Adrenal gland (tissue), 12 donors: ENCODE measurements around the gene SLC2A13. TPM values are rescaled to one million over a fixed set of nuclear protein-coding genes. Genes with fewer than 3 reads are reported as not detected.
A peak's percentile ranks its signal among the peaks of the same experiment; 100 is the strongest.

Experiments
- DNase-seq, 7 donors: peaks; one replicate each; pipeline ENCODE4 v3.0.0-alpha.2; 2019 to 2020
- H3K27ac ChIP-seq, 5 donors: fragments of 200-600 bp; sonication (generic) in 4 of 5; 1 replicate in 3 of 5; 2 replicates in 2 of 5; pipeline versions ENCODE4 v1.5.1 to v1.8.0; 2016 to 2020; ENCODE audit warnings: mild to moderate bottlenecking in 1 of 5
- H3K27me3 ChIP-seq: fragments of 200-600 bp; 2 replicates; pipeline ENCODE4 v1.8.0; 2021
- H3K36me3 ChIP-seq, 2 donors: fragments of 200-600 bp; replicated peaks in 1 of 2; 1 replicate in 1 of 2; 2 replicates in 1 of 2; pipeline versions ENCODE4 v1.5.1 to v1.8.0; 2018 to 2022
- H3K4me1 ChIP-seq, 2 donors: fragments of 200-600 bp; replicated peaks in 1 of 2; 1 replicate in 1 of 2; 2 replicates in 1 of 2; pipeline versions ENCODE4 v1.5.1 to v1.8.0; 2018 to 2021
- H3K4me3 ChIP-seq, 4 donors: fragments of 200-600 bp; sonication (generic) in 3 of 4; one replicate each; pipeline ENCODE4 v1.5.1; 2016 to 2018
- H3K9me3 ChIP-seq, 3 donors: fragments of 200-600 bp; sonication (generic) in 1 of 3; replicated peaks in 1 of 3; 1 replicate in 2 of 3; 2 replicates in 1 of 3; pipeline versions ENCODE4 v1.5.1 to v1.8.0; 2016 to 2021
- POLR2A ChIP-seq, 2 donors: fragments of 450-650 bp; IDR thresholded peaks; one replicate each; pipeline ENCODE4 v1.6.1; 2017; ENCODE audit warnings: antibody characterized with exemption in 2 of 2, mild to moderate bottlenecking in 2 of 2, moderate library complexity in 1 of 2
- WGBS, 4 donors: extraction: QIAGEN DNeasy Blood & Tissue Kit in 2 of 4; methylation state at CpG; one replicate each; pipeline versions ENCODE4 v1.1.5 to v1.1.7; 2013 to 2017; 5-methylcytosine and 5-hydroxymethylcytosine counted together
- intact Hi-C, 2 donors: fragments of 100-400 bp; cut with DNase I; formaldehyde crosslinking; loops; one replicate each; pipeline versions ENCODE4 v1.14.1 to v1.15.0; 2022 to 2023
- polyA plus RNA-seq, 3 donors: library from polyadenylated mRNA; stranded (reverse); fragments of 200-250 nt in 2 of 3; fragments of 350-450 nt in 1 of 3; fragmentation: Illumina TruSeq in 1 of 3; extraction: RNeasy Lipid Tissue Mini Kit (QIAGEN cat#74804) in 1 of 3; gene quantifications; one replicate each; pipeline ENCODE4 v1.2.3, GENCODE V29; 2013 to 2014
- total RNA-seq, 9 donors: library from RNA; depleted of rRNA in 4 of 9; stranded (reverse); fragments of >200 nt in 4 of 9; fragments of 120-200 nt in 1 of 9; fragmentation: NEBNext Ultra II Directional in 1 of 9; extraction: Animal tissue kit (Norgen Biotek cat#: 25700) in 1 of 9; gene quantifications; one replicate each; pipeline versions ENCODE4 v1.1.0 to v1.2.4, GENCODE V29; 2013 to 2023
- TF ChIP-seq, protein P1 (sequence below), 6 experiments: fragments of 450-650 bp in 4 of 6; fragments of 200-600 bp in 2 of 6; sonication (generic) in 1 of 6; IDR thresholded peaks; 1 replicate in 5 of 6; 2 replicates in 1 of 6; pipeline versions ENCODE4 v1.5.1 to v1.8.0; 2016 to 2021; ENCODE audit warnings: antibody characterized with exemption in 6 of 6, mild to moderate bottlenecking in 2 of 6, moderate library complexity in 1 of 6
- donor health status: healthy with polysubstance abuse.
- donor health status: Bipolar disorder and iron deficiency.
- donor health status: DM: yes; HTN: yes; CAD: no.
- donor health status: DM: no; HTN: no; CAD: no.
- donor health status: DM: no; HTN: no; CAD: no.
- donor health status: DM: yes; HTN: yes; CAD: no.

The SLC2A13 gene
- total and polyA plus RNA-seq, 12 donors, result 3.5 to 49.1 (median 27.0) TPM

DNA sequence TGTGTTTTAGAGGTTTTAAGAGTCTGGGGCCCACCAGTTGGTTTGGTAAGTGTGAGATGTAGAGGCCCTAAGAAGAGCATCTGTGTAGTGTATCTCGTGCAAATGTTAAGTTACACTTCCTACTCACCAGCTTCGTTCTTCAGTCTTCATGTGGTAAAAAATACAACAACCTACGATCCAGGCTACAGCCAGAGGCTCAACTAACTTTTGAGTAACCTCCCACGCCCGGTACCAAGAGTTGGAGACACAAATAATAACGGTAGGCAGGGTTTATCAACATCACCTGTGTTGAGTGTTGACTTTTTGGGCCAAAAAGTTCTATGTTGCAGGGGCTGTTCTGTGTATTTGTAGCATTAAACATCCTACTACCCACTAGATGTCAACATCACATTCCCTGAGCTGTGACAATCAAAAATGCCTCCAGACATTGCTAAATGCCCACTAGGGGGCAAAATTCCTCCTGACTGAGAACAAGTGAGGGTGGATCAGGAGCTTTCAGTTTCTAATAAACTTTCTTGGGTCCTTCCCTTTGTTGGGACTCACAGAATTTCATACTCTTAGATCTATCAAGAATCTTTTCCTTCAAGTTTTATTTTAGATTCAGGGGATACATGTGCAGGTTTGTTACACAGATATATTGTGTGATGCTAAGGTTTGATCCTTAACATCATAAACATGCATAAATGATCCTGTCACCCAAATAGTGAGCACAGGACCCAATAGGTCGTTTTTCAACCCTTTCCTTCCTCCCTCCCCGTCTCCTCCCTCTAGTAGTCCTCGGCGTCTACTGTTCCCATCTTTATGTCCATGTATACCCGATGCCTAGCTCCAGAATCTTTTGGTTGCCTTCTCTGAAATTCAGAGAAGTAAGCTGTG, 94.7 kb downstream of the SLC2A13 start:
- H3K9me3 ChIP-seq, result no peaks in the 10 kb centered on the region
- peak; percentile 44 to 83 (median 66) for DNase-seq
- H3K4me1 ChIP-seq, result peaks cover 0 to 17% of the 10 kb centered on the region in 2 donors
- H3K4me3 ChIP-seq, result peak overlapping the region in 1 of 4 donors; percentile 43
- no peaks in the 10 kb centered on the region for H3K36me3 ChIP-seq
- intact Hi-C loops, result loop anchor here (5.0 kb wide), 1 partner anchor 96 kb away; the partner anchor contains the start of gene SLC2A13 (in 2 of the 2)
- H3K27me3 ChIP-seq, result no peaks in the 10 kb centered on the region
- H3K27ac ChIP-seq, result peak overlapping the region in 1 of 5 donors; percentile 15
- 56 to 62% (median 59%) methylated on average over 11 of the region's 11 CpGs for WGBS, 4 donors
- TF ChIP-seq, protein P1, sequence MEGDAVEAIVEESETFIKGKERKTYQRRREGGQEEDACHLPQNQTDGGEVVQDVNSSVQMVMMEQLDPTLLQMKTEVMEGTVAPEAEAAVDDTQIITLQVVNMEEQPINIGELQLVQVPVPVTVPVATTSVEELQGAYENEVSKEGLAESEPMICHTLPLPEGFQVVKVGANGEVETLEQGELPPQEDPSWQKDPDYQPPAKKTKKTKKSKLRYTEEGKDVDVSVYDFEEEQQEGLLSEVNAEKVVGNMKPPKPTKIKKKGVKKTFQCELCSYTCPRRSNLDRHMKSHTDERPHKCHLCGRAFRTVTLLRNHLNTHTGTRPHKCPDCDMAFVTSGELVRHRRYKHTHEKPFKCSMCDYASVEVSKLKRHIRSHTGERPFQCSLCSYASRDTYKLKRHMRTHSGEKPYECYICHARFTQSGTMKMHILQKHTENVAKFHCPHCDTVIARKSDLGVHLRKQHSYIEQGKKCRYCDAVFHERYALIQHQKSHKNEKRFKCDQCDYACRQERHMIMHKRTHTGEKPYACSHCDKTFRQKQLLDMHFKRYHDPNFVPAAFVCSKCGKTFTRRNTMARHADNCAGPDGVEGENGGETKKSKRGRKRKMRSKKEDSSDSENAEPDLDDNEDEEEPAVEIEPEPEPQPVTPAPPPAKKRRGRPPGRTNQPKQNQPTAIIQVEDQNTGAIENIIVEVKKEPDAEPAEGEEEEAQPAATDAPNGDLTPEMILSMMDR (IDR thresholded peaks at IDR 0.05), result peak in 5 of 6 experiments; percentile 72 to 86 (median 77)
- TF ChIP-seq POLR2A (IDR thresholded peaks at IDR 0.05), result no peak

DNA sequence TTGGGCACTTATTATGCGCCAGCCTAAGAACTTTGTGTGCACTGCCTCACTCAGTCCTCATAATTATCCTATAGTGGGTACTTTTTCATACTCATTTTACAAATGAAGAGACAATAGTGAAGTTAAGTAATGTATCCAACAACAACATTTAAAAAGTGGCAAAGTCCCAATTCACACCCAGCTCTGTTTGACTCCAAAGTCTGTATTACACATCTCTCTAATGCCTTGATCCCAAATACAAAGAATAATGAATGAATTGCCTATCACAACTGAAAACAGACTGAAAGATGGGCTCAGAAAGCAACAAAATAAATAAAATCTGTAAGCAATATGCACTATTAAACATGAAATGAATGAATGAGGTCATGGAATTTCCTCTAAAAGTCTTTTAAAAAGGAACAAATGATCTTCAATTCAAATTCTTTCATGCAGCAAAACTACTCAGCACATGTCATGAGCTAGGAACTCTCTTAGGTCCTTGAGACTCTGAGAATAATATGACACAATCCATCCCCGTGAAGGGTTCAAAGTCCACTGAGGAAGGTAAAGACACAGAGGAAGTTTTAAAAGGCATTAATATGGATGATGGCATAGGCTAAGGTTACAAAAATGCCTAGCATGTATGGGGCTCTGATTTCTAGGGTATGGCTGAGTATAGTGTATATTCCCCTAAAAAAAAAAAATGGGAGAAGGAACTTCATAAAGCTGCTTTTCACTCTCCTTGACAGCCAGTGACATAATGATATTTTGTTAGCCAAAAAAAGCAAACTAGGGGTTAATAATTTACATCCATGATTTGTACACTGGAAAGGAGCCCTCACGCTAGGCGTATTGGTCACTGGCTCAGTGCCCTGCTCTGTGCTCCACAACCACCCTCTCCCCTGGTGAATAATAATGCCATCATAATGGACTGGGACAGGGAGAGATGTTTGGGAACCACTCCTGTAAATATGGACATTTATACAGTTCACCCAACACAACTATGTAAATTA, 103.4 kb downstream of the SLC2A13 start:
- H3K9me3 ChIP-seq, result no peaks in the 10 kb centered on the region
- no peak overlapping the region for H3K27ac ChIP-seq
- TF ChIP-seq, protein P1 (IDR thresholded peaks at IDR 0.05), result no peak
- TF ChIP-seq POLR2A (IDR thresholded peaks at IDR 0.05), result no peak
- no peak for DNase-seq
- no peaks in the 10 kb centered on the region for H3K27me3 ChIP-seq
- H3K36me3 ChIP-seq, result no peaks in the 10 kb centered on the region
- 64 to 85% (median 79%) methylated on average over 4 of the region's 4 CpGs for WGBS, 4 donors
- H3K4me3 ChIP-seq, result no peak overlapping the region
- no peaks in the 10 kb centered on the region for H3K4me1 ChIP-seq
- intact Hi-C loops, result no loop called here

DNA sequence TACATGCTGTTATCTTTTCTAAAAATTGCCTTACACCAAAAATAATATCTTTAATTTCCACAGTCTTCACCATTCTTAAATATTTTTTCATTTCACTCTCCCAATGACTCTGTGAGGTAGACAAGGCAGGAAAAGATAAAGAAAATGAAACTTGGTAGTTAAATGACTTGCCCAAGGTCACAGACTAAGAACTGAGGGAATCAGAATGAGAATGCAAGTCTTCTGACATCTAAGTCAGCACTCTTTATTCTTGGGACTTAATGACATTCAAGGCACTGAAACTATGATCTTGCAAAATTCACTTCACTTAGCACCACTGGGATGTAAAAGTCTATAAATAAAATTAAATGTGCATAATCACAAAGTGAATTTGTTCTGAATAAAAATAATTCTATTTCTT, 104.5 kb downstream of the SLC2A13 start:
- TF ChIP-seq POLR2A (IDR thresholded peaks at IDR 0.05), result no peak
- TF ChIP-seq, protein P1 (IDR thresholded peaks at IDR 0.05), result no peak
- H3K27ac ChIP-seq, result no peak overlapping the region
- H3K4me3 ChIP-seq, result no peak overlapping the region
- H3K27me3 ChIP-seq, result no peaks in the 10 kb centered on the region
- H3K36me3 ChIP-seq, result no peaks in the 10 kb centered on the region
- intact Hi-C loops, result no loop called here
- DNase-seq, result no peak
- H3K9me3 ChIP-seq, result no peaks in the 10 kb centered on the region
- H3K4me1 ChIP-seq, result no peaks in the 10 kb centered on the region

DNA sequence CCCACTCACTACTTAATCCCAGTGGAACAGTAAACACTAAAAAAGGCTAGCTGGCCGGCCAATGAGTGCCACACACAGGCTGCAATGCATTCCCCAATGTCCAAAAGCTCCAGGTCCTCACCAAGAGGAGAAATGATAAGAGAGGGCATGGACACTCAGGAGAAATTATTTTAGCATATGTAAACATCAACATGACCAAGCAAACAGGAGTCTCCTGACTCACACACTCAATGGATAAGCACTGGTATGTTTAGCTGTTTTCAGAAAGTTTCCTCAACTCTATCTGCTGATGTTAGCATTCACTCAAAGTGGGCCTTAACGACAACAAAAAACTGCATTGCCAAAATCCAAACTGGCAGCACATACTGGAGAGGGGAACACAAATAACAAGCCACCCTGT, 105.0 kb downstream of the SLC2A13 start:
- DNase-seq, result no peak
- intact Hi-C loops, result no loop called here
- 95 to 100% (median 98%) methylated on average over 2 of the region's 2 CpGs for WGBS, 4 donors
- Histone ChIP-seq H3K27me3 (no peaks in the 10 kb centered on the region), H3K36me3 (no peaks in the 10 kb centered on the region), H3K4me3 (no peak overlapping the region), H3K9me3 (no peaks in the 10 kb centered on the region), H3K4me1 (no peaks in the 10 kb centered on the region), H3K27ac (no peak overlapping the region)
- TF ChIP-seq POLR2A (IDR thresholded peaks at IDR 0.05), result no peak
- TF ChIP-seq, protein P1 (IDR thresholded peaks at IDR 0.05), result no peak
